HG02885 (cell line): ENCODE data around the gene GMDS.

Source experiments
- ATAC-seq: cut with Tn5 transposase; IDR thresholded peaks from one replicate; pipeline ENCODE4 v1.9.1; 2021; ENCODE audit warnings: mild to moderate bottlenecking; ENCODE audit not compliant: unreplicated experiment, poor library complexity

Gene GMDS

DNA sequence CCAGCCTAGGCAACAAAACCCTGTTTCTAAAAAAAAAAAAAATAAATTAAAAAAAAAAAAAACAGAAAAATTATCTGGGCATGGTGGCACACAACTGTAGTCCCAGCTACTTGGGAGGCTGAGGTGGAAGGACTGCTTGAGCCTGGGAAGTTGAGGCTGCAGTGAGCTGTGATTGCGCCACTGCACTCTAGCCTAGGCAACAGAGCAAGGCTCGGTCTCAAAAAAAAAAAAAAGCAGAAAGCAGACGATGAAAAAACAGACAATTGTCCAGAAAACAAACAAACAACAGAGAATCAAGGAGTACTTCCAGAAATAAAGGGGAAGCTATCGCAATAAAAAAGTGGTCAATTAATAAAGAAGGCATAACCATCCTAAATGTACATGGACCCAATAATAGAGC, 229.4 kb downstream of the GMDS start:
- no peak for ATAC-seq

DNA sequence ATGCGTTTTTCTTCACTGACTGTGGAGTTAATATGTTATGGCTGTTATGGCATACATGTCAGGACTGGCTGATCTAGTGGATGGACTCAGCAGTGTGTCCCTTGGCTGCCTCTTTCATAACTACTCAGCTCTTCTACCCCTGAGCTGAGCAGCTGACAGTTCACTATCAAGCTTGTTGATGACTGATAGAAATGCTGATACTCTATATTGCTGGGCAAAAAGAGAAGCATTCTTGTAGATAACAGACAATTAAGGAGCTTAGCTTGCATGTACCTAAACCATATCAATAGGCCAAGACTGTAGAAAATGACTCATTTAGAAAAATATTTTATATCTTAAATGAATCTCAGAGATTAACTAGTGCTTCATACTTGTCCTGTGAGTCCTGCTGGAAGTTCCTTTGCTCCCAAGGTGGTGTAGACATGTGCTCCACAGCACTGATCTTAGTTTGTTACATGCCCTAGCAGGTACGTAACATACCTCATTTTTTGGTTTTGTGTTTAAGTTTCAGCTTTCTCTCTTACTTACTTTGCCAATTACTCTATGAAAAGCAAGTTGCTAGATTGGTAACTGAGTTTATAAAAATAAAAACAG, 236.9 kb downstream of the GMDS start:
- no peak for ATAC-seq

- no peak for ATAC-seq
Observed at GRCh38 chr6:2007165-2007564, 238.2 kb downstream of the GMDS start.

DNA sequence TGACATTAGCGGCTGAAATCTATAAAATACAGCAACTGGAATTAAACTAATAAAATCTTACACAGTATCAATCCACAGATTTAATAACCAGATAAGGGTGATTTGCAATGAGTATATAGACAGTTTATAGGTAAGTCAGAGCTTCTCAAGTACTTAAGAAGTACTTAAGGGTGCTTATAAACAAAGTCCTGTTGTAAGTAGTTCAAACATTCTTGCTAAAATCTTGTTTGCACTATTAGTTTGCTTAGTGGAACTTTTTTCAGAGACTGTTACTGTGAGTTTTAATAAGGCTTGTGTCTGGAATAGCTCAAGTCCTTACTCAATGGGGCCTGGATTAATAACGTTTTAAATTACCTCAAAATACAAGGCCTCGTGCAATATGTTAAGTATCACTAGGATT, 240.5 kb downstream of the GMDS start:
- no peak for ATAC-seq

- ATAC-seq = no peak
Observed at GRCh38 chr6:2000962-2001361, 244.4 kb downstream of the GMDS start.

DNA sequence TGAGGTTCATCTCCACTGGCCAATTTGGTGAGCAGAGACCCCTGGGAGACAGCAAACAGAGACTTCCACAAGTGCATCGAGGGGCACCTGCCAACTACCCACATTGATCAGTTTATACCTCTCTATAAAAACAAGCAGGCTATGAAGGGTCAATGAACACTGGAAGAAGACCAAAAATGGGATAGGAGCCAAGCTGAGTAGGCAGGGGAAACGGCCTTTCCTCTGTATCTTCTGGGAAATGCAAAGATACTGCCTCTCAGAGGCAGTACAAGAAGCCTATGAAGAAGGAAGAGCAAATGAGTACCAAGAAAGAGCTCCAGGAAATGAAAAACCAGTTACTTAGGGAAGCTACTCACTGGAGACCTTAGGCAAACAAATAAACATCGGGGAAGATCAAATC, 247.7 kb downstream of the GMDS start:
- ATAC-seq = no peak

DNA sequence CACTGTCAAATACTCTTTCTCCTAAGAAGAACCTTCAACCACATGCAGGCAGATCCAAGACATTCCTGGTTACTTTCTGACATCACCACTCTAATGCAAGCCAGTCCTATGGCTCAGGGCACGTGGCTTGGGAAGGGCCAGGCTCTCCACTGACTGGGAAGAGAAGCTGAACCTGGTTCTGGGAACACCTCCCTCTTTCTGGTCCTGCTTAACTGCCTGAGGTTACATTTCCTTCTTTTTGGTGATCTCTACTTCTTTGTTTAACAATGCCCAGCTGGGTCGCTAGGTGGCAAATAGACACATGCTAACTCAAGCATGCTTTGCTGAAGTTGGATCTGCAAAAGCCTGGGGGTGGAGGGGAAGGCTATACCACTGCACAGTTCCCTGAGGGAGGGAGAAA, 249.8 kb downstream of the GMDS start:
- ATAC-seq = no peak

GRCh38 chr6:1993042-1993441, 252.4 kb downstream of the GMDS start:
- ATAC-seq = no peak

DNA sequence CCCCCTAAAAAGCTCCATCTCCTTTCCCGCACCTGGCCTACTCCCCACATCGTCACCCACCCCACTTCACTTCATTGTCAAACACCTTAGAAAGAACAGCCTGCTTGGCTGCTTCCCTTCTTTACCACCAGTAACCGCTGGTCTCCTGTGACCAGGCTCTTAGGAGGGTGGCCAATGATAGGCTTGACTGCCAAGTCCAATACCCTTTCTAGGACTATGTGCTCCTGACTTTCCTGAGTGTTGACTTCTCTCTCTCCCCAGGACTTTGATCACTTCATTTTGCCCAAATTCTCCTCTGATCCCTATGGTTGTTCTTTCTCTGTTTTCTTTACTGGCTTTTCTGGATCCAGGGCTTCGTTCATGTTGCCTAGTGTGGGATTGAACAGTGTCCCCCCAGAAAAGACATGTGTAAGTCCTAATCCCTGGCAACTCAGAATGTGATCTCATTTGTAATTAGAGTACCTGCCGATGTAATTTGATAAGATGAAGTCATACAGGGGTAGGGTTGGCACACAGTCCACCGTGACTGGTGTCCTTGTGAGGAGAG, 254.0 kb downstream of the GMDS start:
- ATAC-seq = no peak

DNA sequence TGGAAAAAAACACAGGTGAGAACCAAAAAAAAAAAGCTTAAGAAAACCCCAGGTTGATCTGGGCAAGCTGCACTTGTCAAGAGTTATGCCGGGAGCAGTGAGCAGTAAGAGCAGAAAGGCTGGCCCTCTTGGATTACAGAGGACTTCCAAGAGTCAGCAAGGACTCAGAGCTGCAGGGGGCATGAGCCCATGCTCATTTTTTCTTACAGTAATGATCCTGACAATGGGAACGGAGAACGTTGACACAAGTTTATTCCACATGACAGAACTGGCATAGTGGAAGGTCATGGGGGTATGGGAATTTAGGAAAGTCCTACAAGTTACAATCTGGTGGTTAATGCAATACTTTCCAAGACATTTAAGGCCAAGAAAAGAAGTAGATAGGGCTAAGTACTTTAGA, 256.6 kb downstream of the GMDS start:
- ATAC-seq = no peak

DNA sequence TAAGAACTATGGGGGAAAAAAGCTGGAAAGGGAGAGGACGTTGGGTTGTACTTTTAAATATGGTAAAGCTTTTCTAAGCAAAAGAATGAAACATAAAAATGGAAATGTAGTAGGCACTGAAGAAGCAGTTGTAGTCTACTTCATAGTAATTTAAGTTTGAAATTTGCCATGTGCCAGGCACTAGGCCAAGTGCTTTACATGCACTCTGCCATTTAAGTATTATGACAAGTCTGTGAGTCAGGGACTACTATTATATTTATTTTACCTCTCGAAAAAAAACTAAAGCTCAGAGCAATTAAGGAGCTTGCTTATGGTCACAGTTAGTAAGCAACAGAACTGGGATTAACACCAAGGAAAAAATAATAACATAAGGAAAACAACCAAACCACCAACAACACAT, 257.8 kb downstream of the GMDS start:
- no peak for ATAC-seq

DNA sequence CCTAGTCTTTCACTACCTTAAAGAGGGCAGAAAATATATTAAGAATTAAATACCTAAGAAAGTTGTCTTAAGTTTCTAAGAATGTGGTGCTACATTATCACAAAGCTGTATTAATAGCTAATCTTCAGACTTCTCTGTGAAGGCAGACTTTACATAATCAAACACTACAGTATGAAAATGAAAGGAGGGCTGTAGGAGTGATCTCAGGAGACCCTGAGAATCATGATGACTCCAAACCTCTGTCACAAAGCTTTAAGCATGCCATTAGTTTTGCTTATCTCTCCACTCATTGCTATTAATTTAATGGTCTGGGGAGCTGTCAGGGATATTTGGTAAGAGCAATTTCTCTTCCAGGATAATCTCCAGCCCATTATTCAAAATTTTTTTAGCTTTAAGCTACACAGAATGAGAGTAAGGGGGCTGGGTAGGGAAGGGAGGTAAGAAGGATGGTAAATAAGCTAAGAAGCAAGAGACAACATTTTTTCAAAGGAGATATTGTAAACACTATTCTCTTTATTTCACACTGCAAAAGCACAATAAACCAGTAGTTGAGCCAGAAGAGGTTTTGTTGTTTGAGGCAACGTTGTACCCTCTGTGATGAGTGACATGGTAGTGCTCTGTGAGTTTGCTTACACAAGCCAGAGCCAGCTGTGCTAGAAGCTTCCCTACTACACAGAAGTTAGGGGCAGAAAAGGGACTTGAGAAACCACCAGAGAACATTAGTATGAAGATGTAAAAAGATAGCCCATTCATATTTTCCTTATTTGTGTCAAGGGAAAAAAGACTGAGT, 258.8 kb downstream of the GMDS start:
- ATAC-seq = no peak

- ATAC-seq = no peak
Observed at GRCh38 chr6:1984346-1984994, 260.9 kb downstream of the GMDS start.

GRCh38 chr6:1983850-1984249, 261.6 kb downstream of the GMDS start:
- ATAC-seq = no peak

DNA sequence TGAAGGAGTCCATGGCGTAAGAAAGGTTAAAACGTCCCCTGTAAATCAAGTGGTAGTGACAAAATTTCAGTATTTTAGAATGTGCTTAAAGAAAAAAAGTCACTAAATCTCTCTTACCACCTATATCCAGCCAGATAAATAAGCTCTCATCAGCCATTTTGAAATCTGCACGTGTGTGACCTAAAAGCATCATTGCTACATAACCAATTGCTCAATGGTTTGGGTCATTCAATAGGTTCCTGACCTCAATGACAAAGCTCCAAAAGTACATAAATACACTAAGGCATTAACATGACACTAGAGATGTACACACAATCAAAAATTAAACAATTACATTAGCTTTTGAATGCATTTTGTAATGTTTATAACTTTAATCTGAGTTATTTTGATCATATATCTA, 272.4 kb downstream of the GMDS start:
- ATAC-seq = no peak

DNA sequence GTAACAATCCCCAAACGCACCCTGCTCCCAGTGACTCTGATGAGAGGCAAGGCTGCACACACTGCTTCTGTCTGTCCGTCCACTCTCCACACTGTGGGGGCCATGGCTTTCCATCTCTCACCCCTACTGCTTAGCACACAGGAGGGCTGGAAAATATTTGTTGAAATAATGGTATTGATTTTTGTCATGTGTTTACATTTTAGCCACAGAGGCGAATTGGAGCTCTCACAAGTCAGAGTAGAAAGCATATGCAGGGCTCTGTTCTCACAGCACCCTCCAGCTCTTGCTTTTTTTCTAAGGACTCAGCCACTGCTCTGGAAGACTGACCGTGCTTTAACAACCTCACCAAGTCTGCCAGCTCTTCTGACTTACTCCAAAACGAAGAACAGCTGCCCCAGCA, 273.8 kb downstream of the GMDS start:
- ATAC-seq = no peak

- no peak for ATAC-seq
Observed at GRCh38 chr6:1970151-1970561, 275.2 kb downstream of the GMDS start.

- no peak for ATAC-seq
Observed at GRCh38 chr6:1966713-1967112, 278.7 kb downstream of the GMDS start.

DNA sequence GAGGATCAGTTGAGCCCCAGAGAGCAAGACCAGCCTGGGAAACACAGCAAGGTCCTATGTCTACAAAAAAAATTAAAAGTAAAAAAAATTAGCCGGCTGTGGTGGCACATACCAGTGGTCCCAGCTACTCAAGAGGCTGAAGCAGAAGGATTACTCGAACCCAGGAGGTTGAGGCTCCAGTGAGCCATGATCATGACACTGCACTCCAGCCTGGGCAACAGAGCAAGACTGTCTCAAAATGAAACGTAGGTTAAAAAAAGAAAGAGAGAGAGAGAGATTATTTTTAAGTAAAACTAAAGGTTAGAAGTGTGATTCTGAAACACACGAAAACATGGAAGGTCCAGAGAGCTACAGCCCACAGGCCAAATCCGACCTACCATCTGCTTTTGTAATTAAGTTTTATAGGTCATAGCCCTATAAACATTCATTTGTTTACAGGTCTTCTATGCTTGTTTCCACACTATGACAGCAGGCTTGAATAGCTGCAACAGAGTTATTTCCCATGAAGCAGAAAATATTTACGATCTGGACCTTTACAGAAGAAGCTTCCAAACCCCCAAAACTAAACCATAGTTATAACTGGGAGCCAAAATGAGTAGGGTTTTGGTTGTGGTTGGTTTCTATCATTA, 279.7 kb downstream of the GMDS start:
- no peak for ATAC-seq

GRCh38 chr6:1963596-1963995, 281.8 kb downstream of the GMDS start:
- no peak for ATAC-seq

GRCh38 chr6:1962201-1962600, 283.2 kb downstream of the GMDS start:
- ATAC-seq = no peak
